SK-N-SH treated with all-trans-retinoic acid at 6 μM for 48 hours (cell line): Measurements from ENCODE around the gene XYLT2.

Experiments
- ATAC-seq: fragments of 200-7000 bp; cut with Tn5 transposase; 3 replicates; pipeline ENCODE4 v1.9.1; 2020; ENCODE audit warnings: mild to moderate bottlenecking, moderate library complexity
- ARNTL ChIP-seq: fragments of 450-650 bp; formaldehyde crosslinking; IDR thresholded peaks from 2 replicates; pipeline ENCODE4 v1.5.0; 2020; ENCODE audit warnings: low read depth, mild to moderate bottlenecking, moderate library complexity, borderline replicate concordance
- CSDC2 ChIP-seq: fragments of 250-450 bp; sonication (Bioruptor Pico); IDR thresholded peaks from 2 replicates; pipeline ENCODE4 v1.5.0; 2020; ENCODE audit warnings: mild to moderate bottlenecking, moderate library complexity
- ESRRG ChIP-seq: fragments of 250-450 bp; sonication (Bioruptor Pico); IDR thresholded peaks from 2 replicates; pipeline ENCODE4 v1.6.1; 2021; ENCODE audit warnings: mild to moderate bottlenecking
- ISL1 ChIP-seq: fragments of 250-450 bp; sonication (Bioruptor Pico); IDR thresholded peaks from 2 replicates; pipeline ENCODE4 v2.1.2; 2022; ENCODE audit warnings: mild to moderate bottlenecking, moderate library complexity
- OSR1 ChIP-seq: fragments of 250-450 bp; sonication (Bioruptor Pico); IDR thresholded peaks from 2 replicates; pipeline ENCODE4 v1.8.0; 2022; ENCODE audit warnings: moderate library complexity, mild to moderate bottlenecking, inconsistent platforms
- RARB ChIP-seq: fragments of 250-450 bp; sonication (Bioruptor Pico); IDR thresholded peaks from 2 replicates; pipeline ENCODE4 v1.8.0; 2021; ENCODE audit warnings: mild to moderate bottlenecking, moderate library complexity
- SNAI2 ChIP-seq: fragments of 250-450 bp; sonication (Bioruptor Pico); IDR thresholded peaks from 2 replicates; pipeline ENCODE4 v1.5.0; 2020; ENCODE audit warnings: mild to moderate bottlenecking, moderate library complexity
- TCF4 ChIP-seq: fragments of 250-450 bp; sonication (Bioruptor Pico); IDR thresholded peaks from 2 replicates; pipeline ENCODE4 v1.8.0; 2021; ENCODE audit warnings: mild to moderate bottlenecking, moderate library complexity, borderline replicate concordance
- TOX ChIP-seq: fragments of 250-450 bp; sonication (Bioruptor Pico); IDR thresholded peaks from 2 replicates; pipeline ENCODE4 v1.8.0; 2021; ENCODE audit warnings: mild to moderate bottlenecking, moderate library complexity, borderline replicate concordance
- ZFP3 ChIP-seq: fragments of 250-450 bp; sonication (Bioruptor Pico); IDR thresholded peaks from 2 replicates; pipeline ENCODE4 v1.5.0; 2020; ENCODE audit warnings: mild to moderate bottlenecking, moderate library complexity
- ZNF565 ChIP-seq: fragments of 450-650 bp; formaldehyde crosslinking; conservative IDR thresholded peaks from 2 replicates; pipeline ENCODE4 v1.5.0; 2020; ENCODE audit warnings: low read depth, mild to moderate bottlenecking, moderate library complexity
- TF ChIP-seq, protein P1 (sequence below): fragments of 250-450 bp; sonication (Bioruptor Pico); IDR thresholded peaks from 2 replicates; pipeline ENCODE4 v1.8.0; 2020; ENCODE audit warnings: mild to moderate bottlenecking, moderate library complexity, borderline replicate concordance
- TF ChIP-seq, protein P2 (sequence below): fragments of 250-450 bp; sonication (Bioruptor Pico); IDR thresholded peaks from 2 replicates; pipeline ENCODE4 v1.8.0; 2021; ENCODE audit warnings: low read depth, mild to moderate bottlenecking, moderate library complexity, borderline replicate concordance
- TF ChIP-seq, protein P3 (sequence below): fragments of 250-450 bp; sonication (Bioruptor Pico); IDR thresholded peaks from 2 replicates; pipeline ENCODE4 v1.5.1; 2020; ENCODE audit warnings: low read depth, mild to moderate bottlenecking, moderate library complexity
- TF ChIP-seq, protein P4 (sequence below): fragments of 250-450 bp; sonication (Bioruptor Pico); IDR thresholded peaks from 2 replicates; pipeline ENCODE4 v1.5.0; 2020; ENCODE audit warnings: mild to moderate bottlenecking, moderate library complexity

Gene XYLT2

DNA sequence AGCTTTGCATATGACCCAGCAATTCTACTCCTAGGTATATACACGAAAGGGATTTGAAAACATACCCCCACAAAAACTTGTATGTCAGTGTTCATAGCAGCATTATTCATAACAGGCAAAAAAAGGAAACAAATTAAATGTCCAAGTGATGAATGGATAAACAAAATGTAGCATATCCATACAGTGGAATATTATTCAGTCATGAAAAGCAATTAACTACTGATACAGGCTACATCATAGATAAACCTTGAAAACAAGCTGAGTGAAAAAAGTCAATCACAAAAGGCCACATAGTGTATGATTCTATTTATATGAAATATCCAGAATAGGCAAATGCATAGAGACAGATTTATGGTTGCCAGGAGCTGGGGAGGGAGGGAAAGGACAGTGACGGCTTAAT, 27.8 kb downstream of the XYLT2 start (continued):
- TF ChIP-seq, protein P1, sequence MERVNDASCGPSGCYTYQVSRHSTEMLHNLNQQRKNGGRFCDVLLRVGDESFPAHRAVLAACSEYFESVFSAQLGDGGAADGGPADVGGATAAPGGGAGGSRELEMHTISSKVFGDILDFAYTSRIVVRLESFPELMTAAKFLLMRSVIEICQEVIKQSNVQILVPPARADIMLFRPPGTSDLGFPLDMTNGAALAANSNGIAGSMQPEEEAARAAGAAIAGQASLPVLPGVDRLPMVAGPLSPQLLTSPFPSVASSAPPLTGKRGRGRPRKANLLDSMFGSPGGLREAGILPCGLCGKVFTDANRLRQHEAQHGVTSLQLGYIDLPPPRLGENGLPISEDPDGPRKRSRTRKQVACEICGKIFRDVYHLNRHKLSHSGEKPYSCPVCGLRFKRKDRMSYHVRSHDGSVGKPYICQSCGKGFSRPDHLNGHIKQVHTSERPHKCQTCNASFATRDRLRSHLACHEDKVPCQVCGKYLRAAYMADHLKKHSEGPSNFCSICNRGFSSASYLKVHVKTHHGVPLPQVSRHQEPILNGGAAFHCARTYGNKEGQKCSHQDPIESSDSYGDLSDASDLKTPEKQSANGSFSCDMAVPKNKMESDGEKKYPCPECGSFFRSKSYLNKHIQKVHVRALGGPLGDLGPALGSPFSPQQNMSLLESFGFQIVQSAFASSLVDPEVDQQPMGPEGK (CRISPR knock-in tag), result no peak
- TF ChIP-seq TCF4, result no peak
- TF ChIP-seq, protein P2, sequence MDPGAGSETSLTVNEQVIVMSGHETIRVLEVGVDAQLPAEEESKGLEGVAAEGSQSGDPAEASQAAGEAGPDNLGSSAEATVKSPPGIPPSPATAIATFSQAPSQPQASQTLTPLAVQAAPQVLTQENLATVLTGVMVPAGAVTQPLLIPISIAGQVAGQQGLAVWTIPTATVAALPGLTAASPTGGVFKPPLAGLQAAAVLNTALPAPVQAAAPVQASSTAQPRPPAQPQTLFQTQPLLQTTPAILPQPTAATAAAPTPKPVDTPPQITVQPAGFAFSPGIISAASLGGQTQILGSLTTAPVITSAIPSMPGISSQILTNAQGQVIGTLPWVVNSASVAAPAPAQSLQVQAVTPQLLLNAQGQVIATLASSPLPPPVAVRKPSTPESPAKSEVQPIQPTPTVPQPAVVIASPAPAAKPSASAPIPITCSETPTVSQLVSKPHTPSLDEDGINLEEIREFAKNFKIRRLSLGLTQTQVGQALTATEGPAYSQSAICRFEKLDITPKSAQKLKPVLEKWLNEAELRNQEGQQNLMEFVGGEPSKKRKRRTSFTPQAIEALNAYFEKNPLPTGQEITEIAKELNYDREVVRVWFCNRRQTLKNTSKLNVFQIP (CRISPR knock-in tag), result no peak
- no peak for TF ChIP-seq ESRRG

DNA sequence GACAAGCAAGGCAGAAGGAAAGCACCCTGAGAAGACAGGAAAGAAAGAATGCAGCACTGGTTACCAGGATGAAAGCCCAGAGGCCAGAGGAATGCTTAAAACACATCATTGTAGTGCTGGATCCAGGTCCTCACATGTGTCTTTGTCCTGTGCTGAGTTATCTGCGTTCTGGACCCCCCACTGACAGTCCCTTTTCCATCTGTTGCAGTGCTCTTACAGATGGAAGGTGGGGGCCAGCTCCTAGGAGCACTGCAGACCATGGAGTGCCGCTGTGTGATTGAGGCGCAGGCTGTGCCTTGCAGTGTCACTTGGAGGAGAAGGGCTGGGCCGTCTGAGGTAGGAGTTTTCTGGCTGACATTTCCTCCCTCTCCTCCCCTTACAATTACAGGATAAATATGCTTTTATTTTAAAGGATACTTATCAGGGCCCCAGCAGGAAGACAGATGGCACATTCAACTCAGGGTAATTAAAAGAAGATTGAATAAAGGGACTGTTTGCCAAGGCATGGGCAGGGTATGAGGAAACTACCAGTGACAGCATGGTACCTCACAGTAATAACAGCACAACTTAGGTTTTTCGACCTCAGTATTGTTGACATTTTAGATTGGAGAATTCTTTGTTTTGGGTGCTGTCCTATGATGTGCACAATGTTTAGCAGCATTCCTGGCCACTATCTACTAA, 30.1 kb downstream of the XYLT2 start:
- ATAC-seq, result no peak
- TF ChIP-seq ESRRG, result no peak
- TF ChIP-seq CSDC2 (CRISPR knock-in tag), result no peak
- no peak for TF ChIP-seq ARNTL
- TF ChIP-seq ZFP3 (CRISPR knock-in tag), result no peak
- TF ChIP-seq RARB (CRISPR knock-in tag), result no peak
- no peak for TF ChIP-seq ISL1 (CRISPR knock-in tag)
- no peak for TF ChIP-seq SNAI2 (CRISPR knock-in tag)
- no peak for TF ChIP-seq ZNF565

DNA sequence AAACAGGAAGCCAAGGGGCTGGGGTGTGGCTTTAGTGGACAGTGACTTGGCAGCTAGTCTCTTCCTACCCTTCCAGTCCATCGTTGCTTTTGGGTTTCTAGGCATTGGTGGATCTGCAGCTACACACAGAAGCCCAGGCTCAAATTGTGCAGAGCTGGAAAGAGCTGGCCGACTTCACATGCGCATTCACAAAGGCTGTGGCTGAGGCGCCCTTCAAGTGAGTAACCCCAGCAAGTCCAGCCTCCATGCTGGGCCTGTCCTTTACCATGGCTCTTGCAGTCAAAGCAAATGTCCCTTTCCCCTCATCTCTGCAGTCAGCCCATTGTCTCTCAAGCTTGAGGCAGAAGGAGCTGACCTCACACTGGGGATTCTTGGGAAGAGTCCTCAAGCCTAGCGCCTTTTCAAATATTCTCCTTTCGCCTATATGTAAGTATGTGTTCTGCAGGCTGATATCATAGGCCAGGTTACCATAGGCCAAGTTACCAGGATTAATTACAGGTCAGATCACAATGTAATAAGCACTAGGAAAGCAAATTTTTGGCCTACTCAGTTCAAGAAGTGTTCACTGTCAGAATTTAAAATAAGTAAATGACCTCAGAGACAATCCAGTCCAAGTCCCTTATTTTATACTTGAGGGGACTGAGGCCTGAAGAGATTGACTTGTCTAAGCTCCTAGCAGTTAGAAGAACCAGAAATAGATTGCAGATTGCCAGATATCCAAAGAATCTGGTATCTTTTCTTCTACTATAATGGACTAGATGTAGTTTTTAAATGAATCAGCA, 33.6 kb downstream of the XYLT2 start:
- TF ChIP-seq CSDC2 (CRISPR knock-in tag), result no peak
- TF ChIP-seq ARNTL, result no peak
- TF ChIP-seq, protein P3, sequence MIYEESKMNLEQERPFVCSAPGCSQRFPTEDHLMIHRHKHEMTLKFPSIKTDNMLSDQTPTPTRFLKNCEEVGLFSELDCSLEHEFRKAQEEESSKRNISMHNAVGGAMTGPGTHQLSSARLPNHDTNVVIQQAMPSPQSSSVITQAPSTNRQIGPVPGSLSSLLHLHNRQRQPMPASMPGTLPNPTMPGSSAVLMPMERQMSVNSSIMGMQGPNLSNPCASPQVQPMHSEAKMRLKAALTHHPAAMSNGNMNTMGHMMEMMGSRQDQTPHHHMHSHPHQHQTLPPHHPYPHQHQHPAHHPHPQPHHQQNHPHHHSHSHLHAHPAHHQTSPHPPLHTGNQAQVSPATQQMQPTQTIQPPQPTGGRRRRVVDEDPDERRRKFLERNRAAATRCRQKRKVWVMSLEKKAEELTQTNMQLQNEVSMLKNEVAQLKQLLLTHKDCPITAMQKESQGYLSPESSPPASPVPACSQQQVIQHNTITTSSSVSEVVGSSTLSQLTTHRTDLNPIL (CRISPR knock-in tag), result no peak
- TF ChIP-seq SNAI2 (CRISPR knock-in tag), result no peak
- TF ChIP-seq TOX (CRISPR knock-in tag), result no peak
- no peak for TF ChIP-seq ESRRG
- TF ChIP-seq, protein P4, sequence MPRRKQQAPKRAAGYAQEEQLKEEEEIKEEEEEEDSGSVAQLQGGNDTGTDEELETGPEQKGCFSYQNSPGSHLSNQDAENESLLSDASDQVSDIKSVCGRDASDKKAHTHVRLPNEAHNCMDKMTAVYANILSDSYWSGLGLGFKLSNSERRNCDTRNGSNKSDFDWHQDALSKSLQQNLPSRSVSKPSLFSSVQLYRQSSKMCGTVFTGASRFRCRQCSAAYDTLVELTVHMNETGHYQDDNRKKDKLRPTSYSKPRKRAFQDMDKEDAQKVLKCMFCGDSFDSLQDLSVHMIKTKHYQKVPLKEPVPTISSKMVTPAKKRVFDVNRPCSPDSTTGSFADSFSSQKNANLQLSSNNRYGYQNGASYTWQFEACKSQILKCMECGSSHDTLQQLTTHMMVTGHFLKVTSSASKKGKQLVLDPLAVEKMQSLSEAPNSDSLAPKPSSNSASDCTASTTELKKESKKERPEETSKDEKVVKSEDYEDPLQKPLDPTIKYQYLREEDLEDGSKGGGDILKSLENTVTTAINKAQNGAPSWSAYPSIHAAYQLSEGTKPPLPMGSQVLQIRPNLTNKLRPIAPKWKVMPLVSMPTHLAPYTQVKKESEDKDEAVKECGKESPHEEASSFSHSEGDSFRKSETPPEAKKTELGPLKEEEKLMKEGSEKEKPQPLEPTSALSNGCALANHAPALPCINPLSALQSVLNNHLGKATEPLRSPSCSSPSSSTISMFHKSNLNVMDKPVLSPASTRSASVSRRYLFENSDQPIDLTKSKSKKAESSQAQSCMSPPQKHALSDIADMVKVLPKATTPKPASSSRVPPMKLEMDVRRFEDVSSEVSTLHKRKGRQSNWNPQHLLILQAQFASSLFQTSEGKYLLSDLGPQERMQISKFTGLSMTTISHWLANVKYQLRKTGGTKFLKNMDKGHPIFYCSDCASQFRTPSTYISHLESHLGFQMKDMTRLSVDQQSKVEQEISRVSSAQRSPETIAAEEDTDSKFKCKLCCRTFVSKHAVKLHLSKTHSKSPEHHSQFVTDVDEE, result no peak
- no peak for TF ChIP-seq ISL1 (CRISPR knock-in tag)
- no peak for TF ChIP-seq OSR1
- ATAC-seq, result peak; percentile 8

DNA sequence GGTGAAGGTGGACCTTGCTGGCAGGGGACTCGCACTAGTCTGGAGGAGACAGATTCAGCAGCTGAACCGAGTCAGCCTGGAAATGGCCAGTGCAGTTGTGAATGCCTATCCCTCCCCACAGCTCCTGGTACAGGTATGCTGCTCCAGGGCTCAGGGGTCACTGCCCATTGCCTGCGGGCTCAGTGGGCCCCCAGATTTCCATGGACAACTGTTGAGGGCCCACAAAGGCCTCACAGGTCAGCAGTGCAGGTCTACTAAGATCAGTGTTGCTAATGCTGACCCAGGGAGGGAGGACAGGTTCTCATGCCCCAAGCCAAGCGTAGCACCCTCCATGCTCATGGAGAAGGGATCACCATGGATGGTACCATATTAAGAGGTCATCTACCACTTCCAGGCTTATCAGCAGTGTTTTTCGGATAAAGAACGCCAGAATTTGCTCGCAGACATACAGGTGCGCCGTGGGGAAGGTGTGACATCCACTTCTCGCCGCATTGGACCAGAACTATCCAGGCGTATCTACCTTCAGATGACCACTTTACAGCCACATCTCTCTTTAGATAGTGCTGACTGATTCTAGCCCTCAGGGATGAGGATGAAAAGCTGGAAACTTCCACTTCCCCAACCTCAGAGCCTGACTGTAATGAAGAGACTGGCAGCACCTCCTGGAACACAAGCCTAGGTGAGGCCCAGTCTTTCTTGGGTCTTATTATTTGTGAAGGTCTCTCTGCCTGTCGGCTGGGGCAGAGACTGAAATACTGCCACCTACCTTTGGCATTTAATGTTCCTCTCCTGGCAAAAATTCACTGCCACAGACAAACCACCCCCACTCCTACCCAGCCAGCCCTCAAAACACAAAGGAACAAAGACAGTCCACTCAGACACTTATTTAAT, 34.7 kb downstream of the XYLT2 start:
- TF ChIP-seq, protein P1 (CRISPR knock-in tag), result peak; percentile 37; the same call in 1 of the 2 replicates
- TF ChIP-seq RARB (CRISPR knock-in tag), result no peak
- peak; percentile 11 for ATAC-seq
